ENCODE measurements around the gene PAM16. TPM values are rescaled to one million over a fixed set of nuclear protein-coding genes. Genes with fewer than 3 reads are reported as not detected.

Gene PAM16
- total and polyA plus RNA-seq, 2 of the 8 experiments (the other 6 are each of a cell fraction or from before 2014, with no cell fraction given) = 78.3 to 198 TPM

GRCh38 chr16:4350787-4351659 lies at the start of gene PAM16 (continued):
- TF ChIP-seq NANOG (IDR thresholded peaks at IDR 0.05; ENCODE audit: insufficient read depth, low read depth, low read length, poor library complexity, severe bottlenecking) (no peak), BRCA1 (IDR thresholded peaks at IDR 0.05; ENCODE audit: low read depth, low read length) (no peak), YY1 (IDR thresholded peaks at IDR 0.05; ENCODE audit: low read depth, low read length) (no peak), SUZ12 (IDR thresholded peaks at IDR 0.05; ENCODE audit: low read length) (no peak)
- TF ChIP-seq, protein P1, sequence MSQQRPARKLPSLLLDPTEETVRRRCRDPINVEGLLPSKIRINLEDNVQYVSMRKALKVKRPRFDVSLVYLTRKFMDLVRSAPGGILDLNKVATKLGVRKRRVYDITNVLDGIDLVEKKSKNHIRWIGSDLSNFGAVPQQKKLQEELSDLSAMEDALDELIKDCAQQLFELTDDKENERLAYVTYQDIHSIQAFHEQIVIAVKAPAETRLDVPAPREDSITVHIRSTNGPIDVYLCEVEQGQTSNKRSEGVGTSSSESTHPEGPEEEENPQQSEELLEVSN (IDR thresholded peaks at IDR 0.05) = peak; percentile 83
